A673 (cell line): Measurements from ENCODE around the gene FOSL1.

ENCODE experiments used
- CTCF ChIP-seq: fragments of 300-800, 200-600 bp; sonication (generic); conservative IDR thresholded peaks from 2 replicates; pipeline ENCODE4 v1.5.1; 2017; ENCODE audit warnings: low read depth, mild to moderate bottlenecking, antibody characterized with exemption, low read length, moderate library complexity, mixed read lengths
- EZH2 ChIP-seq: fragments of 200-600 bp; sonication (generic); IDR thresholded peaks from 2 replicates; pipeline ENCODE4 v1.6.1; 2017; ENCODE audit warnings: borderline replicate concordance, low read depth, mild to moderate bottlenecking, mixed read lengths, antibody characterized with exemption, low read length; ENCODE audit not compliant: poor library complexity, severe bottlenecking

GRCh38 chr11:65851811-65852507 lies 48.2 kb downstream of the FOSL1 start:
- no peak for TF ChIP-seq EZH2
- no peak for TF ChIP-seq CTCF
